Measurements from ENCODE around the gene APBA2. TPM values are rescaled to one million over a fixed set of nuclear protein-coding genes. Genes with fewer than 3 reads are reported as not detected.

The APBA2 gene
- total RNA-seq, 1 experiment from 2014 or later, result 11.2 TPM

- TF ChIP-seq, protein P1, sequence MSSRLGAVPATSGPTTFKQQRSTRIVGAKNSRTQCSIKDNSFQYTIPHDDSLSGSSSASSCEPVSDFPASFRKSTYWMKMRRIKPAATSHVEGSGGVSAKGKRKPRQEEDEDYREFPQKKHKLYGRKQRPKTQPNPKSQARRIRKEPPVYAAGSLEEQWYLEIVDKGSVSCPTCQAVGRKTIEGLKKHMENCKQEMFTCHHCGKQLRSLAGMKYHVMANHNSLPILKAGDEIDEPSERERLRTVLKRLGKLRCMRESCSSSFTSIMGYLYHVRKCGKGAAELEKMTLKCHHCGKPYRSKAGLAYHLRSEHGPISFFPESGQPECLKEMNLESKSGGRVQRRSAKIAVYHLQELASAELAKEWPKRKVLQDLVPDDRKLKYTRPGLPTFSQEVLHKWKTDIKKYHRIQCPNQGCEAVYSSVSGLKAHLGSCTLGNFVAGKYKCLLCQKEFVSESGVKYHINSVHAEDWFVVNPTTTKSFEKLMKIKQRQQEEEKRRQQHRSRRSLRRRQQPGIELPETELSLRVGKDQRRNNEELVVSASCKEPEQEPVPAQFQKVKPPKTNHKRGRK (CRISPR knock-in tag; IDR thresholded peaks at IDR 0.05; ENCODE audit: borderline replicate concordance), result no peak
- TF ChIP-seq, protein P2, sequence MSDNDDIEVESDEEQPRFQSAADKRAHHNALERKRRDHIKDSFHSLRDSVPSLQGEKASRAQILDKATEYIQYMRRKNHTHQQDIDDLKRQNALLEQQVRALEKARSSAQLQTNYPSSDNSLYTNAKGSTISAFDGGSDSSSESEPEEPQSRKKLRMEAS (CRISPR knock-in tag; IDR thresholded peaks at IDR 0.05), result peak; percentile 81
- TF ChIP-seq NFE2L1 (CRISPR knock-in tag; IDR thresholded peaks at IDR 0.05) (no peak), RORB (CRISPR knock-in tag; IDR thresholded peaks at IDR 0.05) (no peak), ERG (CRISPR knock-in tag; IDR thresholded peaks at IDR 0.05) (no peak), IRF2 (CRISPR knock-in tag; IDR thresholded peaks at IDR 0.05; ENCODE audit: borderline replicate concordance, low read depth) (no peak), MYBL2 (CRISPR knock-in tag; IDR thresholded peaks at IDR 0.05) (0 out of 2 replicates have a peak, but pooled peaks have one; percentile 56), HMGXB4 (CRISPR knock-in tag; IDR thresholded peaks at IDR 0.05) (peak; percentile 91), SMAD4 (CRISPR knock-in tag; IDR thresholded peaks at IDR 0.05) (no peak), TCF7 (CRISPR knock-in tag; IDR thresholded peaks at IDR 0.05; ENCODE audit: low read depth) (no peak), FOXJ3 (CRISPR knock-in tag; IDR thresholded peaks at IDR 0.05; ENCODE audit: borderline replicate concordance) (no peak), FOXK1 (CRISPR knock-in tag; IDR thresholded peaks at IDR 0.05) (no peak), GTF2I (CRISPR knock-in tag; conservative IDR thresholded peaks at IDR 0.05) (no peak), NFYB (CRISPR knock-in tag; conservative IDR thresholded peaks at IDR 0.05; ENCODE audit: low read depth) (no peak), PREB (CRISPR knock-in tag; IDR thresholded peaks at IDR 0.05; ENCODE audit: borderline replicate concordance) (no peak), JAZF1 (CRISPR knock-in tag; IDR thresholded peaks at IDR 0.05) (no peak), ESRRA (CRISPR knock-in tag; IDR thresholded peaks at IDR 0.05; ENCODE audit: borderline replicate concordance) (peak; percentile 39; the same call in 1 of the 2 replicates), HMGA2 (CRISPR knock-in tag; IDR thresholded peaks at IDR 0.05) (no peak), ZNF263 (CRISPR knock-in tag; IDR thresholded peaks at IDR 0.05; ENCODE audit: low read depth) (no peak)
- TF ChIP-seq, protein P3, sequence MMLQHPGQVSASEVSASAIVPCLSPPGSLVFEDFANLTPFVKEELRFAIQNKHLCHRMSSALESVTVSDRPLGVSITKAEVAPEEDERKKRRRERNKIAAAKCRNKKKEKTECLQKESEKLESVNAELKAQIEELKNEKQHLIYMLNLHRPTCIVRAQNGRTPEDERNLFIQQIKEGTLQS (CRISPR knock-in tag; conservative IDR thresholded peaks at IDR 0.05), result no peak
- TF ChIP-seq, protein P4, sequence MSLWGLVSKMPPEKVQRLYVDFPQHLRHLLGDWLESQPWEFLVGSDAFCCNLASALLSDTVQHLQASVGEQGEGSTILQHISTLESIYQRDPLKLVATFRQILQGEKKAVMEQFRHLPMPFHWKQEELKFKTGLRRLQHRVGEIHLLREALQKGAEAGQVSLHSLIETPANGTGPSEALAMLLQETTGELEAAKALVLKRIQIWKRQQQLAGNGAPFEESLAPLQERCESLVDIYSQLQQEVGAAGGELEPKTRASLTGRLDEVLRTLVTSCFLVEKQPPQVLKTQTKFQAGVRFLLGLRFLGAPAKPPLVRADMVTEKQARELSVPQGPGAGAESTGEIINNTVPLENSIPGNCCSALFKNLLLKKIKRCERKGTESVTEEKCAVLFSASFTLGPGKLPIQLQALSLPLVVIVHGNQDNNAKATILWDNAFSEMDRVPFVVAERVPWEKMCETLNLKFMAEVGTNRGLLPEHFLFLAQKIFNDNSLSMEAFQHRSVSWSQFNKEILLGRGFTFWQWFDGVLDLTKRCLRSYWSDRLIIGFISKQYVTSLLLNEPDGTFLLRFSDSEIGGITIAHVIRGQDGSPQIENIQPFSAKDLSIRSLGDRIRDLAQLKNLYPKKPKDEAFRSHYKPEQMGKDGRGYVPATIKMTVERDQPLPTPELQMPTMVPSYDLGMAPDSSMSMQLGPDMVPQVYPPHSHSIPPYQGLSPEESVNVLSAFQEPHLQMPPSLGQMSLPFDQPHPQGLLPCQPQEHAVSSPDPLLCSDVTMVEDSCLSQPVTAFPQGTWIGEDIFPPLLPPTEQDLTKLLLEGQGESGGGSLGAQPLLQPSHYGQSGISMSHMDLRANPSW (CRISPR knock-in tag; conservative IDR thresholded peaks at IDR 0.05; ENCODE audit: low read depth), result no peak
- TF ChIP-seq, protein P5, sequence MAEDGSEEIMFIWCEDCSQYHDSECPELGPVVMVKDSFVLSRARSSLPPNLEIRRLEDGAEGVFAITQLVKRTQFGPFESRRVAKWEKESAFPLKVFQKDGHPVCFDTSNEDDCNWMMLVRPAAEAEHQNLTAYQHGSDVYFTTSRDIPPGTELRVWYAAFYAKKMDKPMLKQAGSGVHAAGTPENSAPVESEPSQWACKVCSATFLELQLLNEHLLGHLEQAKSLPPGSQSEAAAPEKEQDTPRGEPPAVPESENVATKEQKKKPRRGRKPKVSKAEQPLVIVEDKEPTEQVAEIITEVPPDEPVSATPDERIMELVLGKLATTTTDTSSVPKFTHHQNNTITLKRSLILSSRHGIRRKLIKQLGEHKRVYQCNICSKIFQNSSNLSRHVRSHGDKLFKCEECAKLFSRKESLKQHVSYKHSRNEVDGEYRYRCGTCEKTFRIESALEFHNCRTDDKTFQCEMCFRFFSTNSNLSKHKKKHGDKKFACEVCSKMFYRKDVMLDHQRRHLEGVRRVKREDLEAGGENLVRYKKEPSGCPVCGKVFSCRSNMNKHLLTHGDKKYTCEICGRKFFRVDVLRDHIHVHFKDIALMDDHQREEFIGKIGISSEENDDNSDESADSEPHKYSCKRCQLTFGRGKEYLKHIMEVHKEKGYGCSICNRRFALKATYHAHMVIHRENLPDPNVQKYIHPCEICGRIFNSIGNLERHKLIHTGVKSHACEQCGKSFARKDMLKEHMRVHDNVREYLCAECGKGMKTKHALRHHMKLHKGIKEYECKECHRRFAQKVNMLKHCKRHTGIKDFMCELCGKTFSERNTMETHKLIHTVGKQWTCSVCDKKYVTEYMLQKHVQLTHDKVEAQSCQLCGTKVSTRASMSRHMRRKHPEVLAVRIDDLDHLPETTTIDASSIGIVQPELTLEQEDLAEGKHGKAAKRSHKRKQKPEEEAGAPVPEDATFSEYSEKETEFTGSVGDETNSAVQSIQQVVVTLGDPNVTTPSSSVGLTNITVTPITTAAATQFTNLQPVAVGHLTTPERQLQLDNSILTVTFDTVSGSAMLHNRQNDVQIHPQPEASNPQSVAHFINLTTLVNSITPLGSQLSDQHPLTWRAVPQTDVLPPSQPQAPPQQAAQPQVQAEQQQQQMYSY (CRISPR knock-in tag; IDR thresholded peaks at IDR 0.05), result no peak
- TF ChIP-seq, protein P6, sequence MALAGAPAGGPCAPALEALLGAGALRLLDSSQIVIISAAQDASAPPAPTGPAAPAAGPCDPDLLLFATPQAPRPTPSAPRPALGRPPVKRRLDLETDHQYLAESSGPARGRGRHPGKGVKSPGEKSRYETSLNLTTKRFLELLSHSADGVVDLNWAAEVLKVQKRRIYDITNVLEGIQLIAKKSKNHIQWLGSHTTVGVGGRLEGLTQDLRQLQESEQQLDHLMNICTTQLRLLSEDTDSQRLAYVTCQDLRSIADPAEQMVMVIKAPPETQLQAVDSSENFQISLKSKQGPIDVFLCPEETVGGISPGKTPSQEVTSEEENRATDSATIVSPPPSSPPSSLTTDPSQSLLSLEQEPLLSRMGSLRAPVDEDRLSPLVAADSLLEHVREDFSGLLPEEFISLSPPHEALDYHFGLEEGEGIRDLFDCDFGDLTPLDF (CRISPR knock-in tag; IDR thresholded peaks at IDR 0.05), result no peak
- TF ChIP-seq, protein P7, sequence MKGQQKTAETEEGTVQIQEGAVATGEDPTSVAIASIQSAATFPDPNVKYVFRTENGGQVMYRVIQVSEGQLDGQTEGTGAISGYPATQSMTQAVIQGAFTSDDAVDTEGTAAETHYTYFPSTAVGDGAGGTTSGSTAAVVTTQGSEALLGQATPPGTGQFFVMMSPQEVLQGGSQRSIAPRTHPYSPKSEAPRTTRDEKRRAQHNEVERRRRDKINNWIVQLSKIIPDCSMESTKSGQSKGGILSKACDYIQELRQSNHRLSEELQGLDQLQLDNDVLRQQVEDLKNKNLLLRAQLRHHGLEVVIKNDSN (CRISPR knock-in tag; IDR thresholded peaks at IDR 0.05), result no peak
Observed at GRCh38 chr15:29103824-29104565, 218.2 kb downstream of the APBA2 start (continued).
